ENCODE data around the gene LAD1. TPM values are rescaled to one million over a fixed set of nuclear protein-coding genes. Genes with fewer than 3 reads are reported as not detected.

Gene LAD1
- total RNA-seq, 1 donor from 2014 or later = not detected

GRCh38 chr1:201406831-201407406 lies 7.8 kb upstream of the LAD1 start:
- H3K27me3 Mint-ChIP-seq = peaks cover 3% of the 10 kb centered on the region
- intact Hi-C loops (cut with micrococcal nuclease) = loop anchor here (5.0 kb wide), 1 partner anchor 60 kb away; no protein-coding TSS in a partner anchor
- no peaks in the 10 kb centered on the region for H3K36me3 Mint-ChIP-seq (ENCODE audit: low read depth)
- H3K27ac Mint-ChIP-seq = no peak overlapping the region
- DNase-seq = no peak
- no peaks in the 10 kb centered on the region for H3K4me1 Mint-ChIP-seq
- H3K4me3 Mint-ChIP-seq = no peak overlapping the region
- no peaks in the 10 kb centered on the region for H3K9me3 Mint-ChIP-seq

- Mint-ChIP-seq H3K27me3 (peaks cover 3% of the 10 kb centered on the region), H3K36me3 (ENCODE audit: low read depth) (no peaks in the 10 kb centered on the region), H3K27ac (no peak overlapping the region), H3K9me3 (no peaks in the 10 kb centered on the region), H3K4me1 (no peaks in the 10 kb centered on the region), H3K4me3 (no peak overlapping the region)
- intact Hi-C loops (cut with micrococcal nuclease) = loop anchor here (5.0 kb wide), 1 partner anchor 58 kb away; no protein-coding TSS in a partner anchor
- no peak for DNase-seq
Observed at GRCh38 chr1:201405484-201405831, 6.3 kb upstream of the LAD1 start.

GRCh38 chr1:201404722-201405483 lies 5.8 kb upstream of the LAD1 start:
- no peaks in the 10 kb centered on the region for H3K4me1 Mint-ChIP-seq
- no peak overlapping the region for H3K4me3 Mint-ChIP-seq
- no peak for DNase-seq
- H3K36me3 Mint-ChIP-seq (ENCODE audit: low read depth) = no peaks in the 10 kb centered on the region
- H3K27ac Mint-ChIP-seq = no peak overlapping the region
- intact Hi-C loops (cut with micrococcal nuclease) = loop anchor here (5.0 kb wide), 1 partner anchor 58 kb away; no protein-coding TSS in a partner anchor
- peaks cover 3% of the 10 kb centered on the region for H3K27me3 Mint-ChIP-seq
- no peaks in the 10 kb centered on the region for H3K9me3 Mint-ChIP-seq

- intact Hi-C loops (cut with micrococcal nuclease) = no loop called here
- Mint-ChIP-seq H3K4me1 (no peaks in the 10 kb centered on the region), H3K4me3 (no peak overlapping the region), H3K27me3 (peaks cover 4% of the 10 kb centered on the region), H3K27ac (no peak overlapping the region), H3K9me3 (no peaks in the 10 kb centered on the region), H3K36me3 (ENCODE audit: low read depth) (no peaks in the 10 kb centered on the region)
- no peak for DNase-seq
Observed at GRCh38 chr1:201404055-201404454, 4.9 kb upstream of the LAD1 start.

GRCh38 chr1:201403359-201403758 lies 4.2 kb upstream of the LAD1 start:
- no peaks in the 10 kb centered on the region for H3K4me1 Mint-ChIP-seq

GRCh38 chr1:201401700-201402099 lies 2.6 kb upstream of the LAD1 start:
- no peak overlapping the region for H3K27ac Mint-ChIP-seq
- intact Hi-C loops (cut with micrococcal nuclease) = no loop called here
- no peak overlapping the region for H3K4me3 Mint-ChIP-seq
- H3K27me3 Mint-ChIP-seq = peaks cover 21% of the 10 kb centered on the region
- no peak for DNase-seq
- H3K36me3 Mint-ChIP-seq (ENCODE audit: low read depth) = no peaks in the 10 kb centered on the region
- H3K4me1 Mint-ChIP-seq = no peaks in the 10 kb centered on the region
- H3K9me3 Mint-ChIP-seq = no peaks in the 10 kb centered on the region

More at GRCh38 chr1:201403359-201403758, 4.2 kb upstream of the LAD1 start:
- H3K9me3 Mint-ChIP-seq = no peaks in the 10 kb centered on the region
- H3K27me3 Mint-ChIP-seq = peaks cover 10% of the 10 kb centered on the region
- intact Hi-C loops (cut with micrococcal nuclease) = no loop called here
- DNase-seq = no peak
- H3K36me3 Mint-ChIP-seq (ENCODE audit: low read depth) = no peaks in the 10 kb centered on the region
- H3K4me3 Mint-ChIP-seq = no peak overlapping the region
- H3K27ac Mint-ChIP-seq = no peak overlapping the region

GRCh38 chr1:201400852-201401230 lies 1.7 kb upstream of the LAD1 start:
- Mint-ChIP-seq H3K36me3 (ENCODE audit: low read depth) (no peaks in the 10 kb centered on the region), H3K4me1 (no peaks in the 10 kb centered on the region), H3K27ac (no peak overlapping the region), H3K4me3 (no peak overlapping the region), H3K27me3 (peaks cover 24% of the 10 kb centered on the region), H3K9me3 (no peaks in the 10 kb centered on the region)
- DNase-seq = no peak
- intact Hi-C loops (cut with micrococcal nuclease) = no loop called here

GRCh38 chr1:201400212-201400851 lies 1.2 kb upstream of the LAD1 start:
- Mint-ChIP-seq H3K27ac (no peak overlapping the region), H3K4me1 (no peaks in the 10 kb centered on the region), H3K9me3 (no peaks in the 10 kb centered on the region), H3K27me3 (peaks cover 24% of the 10 kb centered on the region), H3K36me3 (ENCODE audit: low read depth) (no peaks in the 10 kb centered on the region), H3K4me3 (no peak overlapping the region)
- intact Hi-C loops (cut with micrococcal nuclease) = no loop called here
- DNase-seq = no peak

- Mint-ChIP-seq H3K4me1 (no peaks in the 10 kb centered on the region), H3K27me3 (peaks cover 22% of the 10 kb centered on the region), H3K9me3 (no peaks in the 10 kb centered on the region), H3K4me3 (no peak overlapping the region), H3K36me3 (ENCODE audit: low read depth) (no peaks in the 10 kb centered on the region), H3K27ac (no peak overlapping the region)
- intact Hi-C loops (cut with micrococcal nuclease) = no loop called here
- no peak for DNase-seq
Observed at GRCh38 chr1:201399352-201400126, 415 bp upstream of the LAD1 start.

GRCh38 chr1:201397675-201398074 lies 1.4 kb downstream of the LAD1 start:
- no peaks in the 10 kb centered on the region for H3K4me1 Mint-ChIP-seq
- no peak overlapping the region for H3K27ac Mint-ChIP-seq
- DNase-seq = no peak
- H3K9me3 Mint-ChIP-seq = no peaks in the 10 kb centered on the region
- H3K27me3 Mint-ChIP-seq = peaks cover 26% of the 10 kb centered on the region
- H3K36me3 Mint-ChIP-seq (ENCODE audit: low read depth) = no peaks in the 10 kb centered on the region
- H3K4me3 Mint-ChIP-seq = no peak overlapping the region
- intact Hi-C loops (cut with micrococcal nuclease) = no loop called here

GRCh38 chr1:201396861-201397464 lies 2.2 kb downstream of the LAD1 start:
- Mint-ChIP-seq H3K27me3 (peaks cover 27% of the 10 kb centered on the region), H3K4me1 (no peaks in the 10 kb centered on the region), H3K9me3 (no peaks in the 10 kb centered on the region), H3K27ac (no peak overlapping the region), H3K4me3 (no peak overlapping the region), H3K36me3 (ENCODE audit: low read depth) (no peaks in the 10 kb centered on the region)
- DNase-seq = no peak
- intact Hi-C loops (cut with micrococcal nuclease) = no loop called here

- Mint-ChIP-seq H3K27me3 (peaks cover 29% of the 10 kb centered on the region), H3K9me3 (no peaks in the 10 kb centered on the region), H3K27ac (no peak overlapping the region), H3K4me3 (no peak overlapping the region), H3K36me3 (ENCODE audit: low read depth) (no peaks in the 10 kb centered on the region), H3K4me1 (no peaks in the 10 kb centered on the region)
- no peak for DNase-seq
- intact Hi-C loops (cut with micrococcal nuclease) = no loop called here
Observed at GRCh38 chr1:201395936-201396335, 3.2 kb downstream of the LAD1 start.

- Mint-ChIP-seq H3K36me3 (ENCODE audit: low read depth) (no peaks in the 10 kb centered on the region), H3K4me1 (no peaks in the 10 kb centered on the region), H3K27ac (no peak overlapping the region), H3K4me3 (no peak overlapping the region), H3K27me3 (peaks cover 29% of the 10 kb centered on the region), H3K9me3 (no peaks in the 10 kb centered on the region)
- intact Hi-C loops (cut with micrococcal nuclease) = no loop called here
- no peak for DNase-seq
Observed at GRCh38 chr1:201394591-201394990, 4.5 kb downstream of the LAD1 start.
